Nephron (organoid): Measurements from ENCODE around the gene CHSY3.
A peak's percentile ranks its signal among the peaks of the same experiment; 100 is the strongest.

Source experiments
- H3K27ac Mint-ChIP-seq, 3 experiments: 2 replicates each; pipeline ENCODE4 v1.8.0; 2020; ENCODE audit warnings: mixed read lengths in 3 of 3, mild to moderate bottlenecking in 2 of 3, moderate library complexity in 1 of 3
- H3K27me3 Mint-ChIP-seq: 2 replicates; pipeline ENCODE4 v1.8.0; 2021; ENCODE audit warnings: low read depth, mild to moderate bottlenecking, moderate library complexity, mixed read lengths
- H3K36me3 Mint-ChIP-seq: 2 replicates; pipeline ENCODE4 v1.8.0; 2020; ENCODE audit warnings: low read depth, mixed read lengths
- H3K4me1 Mint-ChIP-seq: 2 replicates; pipeline ENCODE4 v1.8.0; 2020; ENCODE audit warnings: mixed read lengths
- H3K4me3 Mint-ChIP-seq, 3 experiments: 2 replicates each; pipeline ENCODE4 v1.8.0; 2020; ENCODE audit warnings: mild to moderate bottlenecking in 3 of 3, mixed read lengths in 3 of 3, moderate library complexity in 2 of 3
- H3K9me3 Mint-ChIP-seq: 2 replicates; pipeline ENCODE4 v1.8.0; 2020; ENCODE audit warnings: mixed read lengths
- TF ChIP-seq, protein P1 (sequence below), 3 experiments: fragments of 200-600 bp; sonication (generic); IDR thresholded peaks; one replicate each; pipeline ENCODE4 v1.5.0; 2021; ENCODE audit warnings: antibody characterized with exemption in 3 of 3; ENCODE audit not compliant: unreplicated experiment in 3 of 3

CHSY3 gene

DNA sequence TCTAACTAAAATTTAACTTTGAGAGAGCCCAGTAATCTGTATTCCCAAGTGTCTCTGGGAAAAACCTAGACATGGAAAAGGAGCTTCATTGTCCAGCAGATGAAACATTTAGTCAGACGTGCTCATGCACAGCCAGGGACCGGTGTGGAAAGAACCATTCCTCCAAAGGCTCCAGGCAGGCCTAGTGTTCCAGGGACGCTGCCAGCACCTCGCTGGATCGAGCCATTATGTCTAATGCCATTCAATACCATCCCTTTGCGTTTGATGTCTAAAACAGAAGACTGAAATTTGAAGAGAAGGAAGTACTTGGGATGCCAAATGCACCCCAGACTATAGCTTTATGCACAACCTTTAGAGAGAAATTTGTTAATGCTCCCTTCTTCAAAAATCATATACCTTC, 1.4 kb upstream of the CHSY3 start:
- Mint-ChIP-seq H3K4me1 (peaks cover 14% of the 10 kb centered on the region), H3K27me3 (peaks cover 23% of the 10 kb centered on the region), H3K36me3 (no peaks in the 10 kb centered on the region), H3K9me3 (no peaks in the 10 kb centered on the region), H3K27ac (no peak overlapping the region), H3K4me3 (peak overlapping the region; percentile 87 to 92 (median 88))
- TF ChIP-seq, protein P1, sequence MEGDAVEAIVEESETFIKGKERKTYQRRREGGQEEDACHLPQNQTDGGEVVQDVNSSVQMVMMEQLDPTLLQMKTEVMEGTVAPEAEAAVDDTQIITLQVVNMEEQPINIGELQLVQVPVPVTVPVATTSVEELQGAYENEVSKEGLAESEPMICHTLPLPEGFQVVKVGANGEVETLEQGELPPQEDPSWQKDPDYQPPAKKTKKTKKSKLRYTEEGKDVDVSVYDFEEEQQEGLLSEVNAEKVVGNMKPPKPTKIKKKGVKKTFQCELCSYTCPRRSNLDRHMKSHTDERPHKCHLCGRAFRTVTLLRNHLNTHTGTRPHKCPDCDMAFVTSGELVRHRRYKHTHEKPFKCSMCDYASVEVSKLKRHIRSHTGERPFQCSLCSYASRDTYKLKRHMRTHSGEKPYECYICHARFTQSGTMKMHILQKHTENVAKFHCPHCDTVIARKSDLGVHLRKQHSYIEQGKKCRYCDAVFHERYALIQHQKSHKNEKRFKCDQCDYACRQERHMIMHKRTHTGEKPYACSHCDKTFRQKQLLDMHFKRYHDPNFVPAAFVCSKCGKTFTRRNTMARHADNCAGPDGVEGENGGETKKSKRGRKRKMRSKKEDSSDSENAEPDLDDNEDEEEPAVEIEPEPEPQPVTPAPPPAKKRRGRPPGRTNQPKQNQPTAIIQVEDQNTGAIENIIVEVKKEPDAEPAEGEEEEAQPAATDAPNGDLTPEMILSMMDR (IDR thresholded peaks at IDR 0.05; ENCODE audit: unreplicated experiment in 3 of 3) = no peak

DNA sequence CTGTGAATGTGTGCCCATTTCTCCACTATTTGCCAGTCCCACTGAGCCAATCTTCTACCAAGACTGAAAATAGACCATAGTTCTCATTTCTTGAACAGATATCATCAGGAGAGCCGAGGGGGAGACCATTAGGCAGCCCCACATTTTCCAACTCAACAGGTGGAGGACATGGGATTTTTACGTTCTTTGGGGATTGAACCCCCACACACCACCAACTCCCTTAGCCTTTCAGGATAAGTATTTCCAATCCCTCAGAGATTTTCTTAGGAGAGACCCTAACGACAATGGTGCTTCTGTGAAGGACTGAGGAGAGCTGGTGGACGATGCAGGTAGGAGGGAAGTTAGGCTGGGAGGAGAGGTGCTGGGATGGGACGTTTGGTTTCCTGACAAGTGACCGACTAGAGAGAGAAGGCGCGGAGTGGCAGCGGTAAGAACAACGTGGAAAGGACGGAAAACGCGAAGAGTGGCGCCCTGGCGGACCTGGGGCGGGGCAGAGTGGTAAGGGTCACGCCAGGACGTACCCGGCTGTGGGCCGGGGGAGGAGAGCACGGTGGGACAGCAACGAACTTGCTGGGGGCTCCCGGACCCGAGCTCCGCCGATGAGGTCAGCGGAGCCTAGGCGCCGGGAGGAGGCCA, 681 bp upstream of the CHSY3 start:
- peak overlapping the region; percentile 10 to 73 (median 27) for H3K27ac Mint-ChIP-seq
- H3K4me3 Mint-ChIP-seq = peak overlapping the region; percentile 87 to 92 (median 88)
- H3K36me3 Mint-ChIP-seq = no peaks in the 10 kb centered on the region
- H3K9me3 Mint-ChIP-seq = no peaks in the 10 kb centered on the region
- TF ChIP-seq, protein P1 (IDR thresholded peaks at IDR 0.05; ENCODE audit: unreplicated experiment in 3 of 3) = no peak
- peaks cover 14% of the 10 kb centered on the region for H3K4me1 Mint-ChIP-seq
- H3K27me3 Mint-ChIP-seq = peaks cover 29% of the 10 kb centered on the region

DNA sequence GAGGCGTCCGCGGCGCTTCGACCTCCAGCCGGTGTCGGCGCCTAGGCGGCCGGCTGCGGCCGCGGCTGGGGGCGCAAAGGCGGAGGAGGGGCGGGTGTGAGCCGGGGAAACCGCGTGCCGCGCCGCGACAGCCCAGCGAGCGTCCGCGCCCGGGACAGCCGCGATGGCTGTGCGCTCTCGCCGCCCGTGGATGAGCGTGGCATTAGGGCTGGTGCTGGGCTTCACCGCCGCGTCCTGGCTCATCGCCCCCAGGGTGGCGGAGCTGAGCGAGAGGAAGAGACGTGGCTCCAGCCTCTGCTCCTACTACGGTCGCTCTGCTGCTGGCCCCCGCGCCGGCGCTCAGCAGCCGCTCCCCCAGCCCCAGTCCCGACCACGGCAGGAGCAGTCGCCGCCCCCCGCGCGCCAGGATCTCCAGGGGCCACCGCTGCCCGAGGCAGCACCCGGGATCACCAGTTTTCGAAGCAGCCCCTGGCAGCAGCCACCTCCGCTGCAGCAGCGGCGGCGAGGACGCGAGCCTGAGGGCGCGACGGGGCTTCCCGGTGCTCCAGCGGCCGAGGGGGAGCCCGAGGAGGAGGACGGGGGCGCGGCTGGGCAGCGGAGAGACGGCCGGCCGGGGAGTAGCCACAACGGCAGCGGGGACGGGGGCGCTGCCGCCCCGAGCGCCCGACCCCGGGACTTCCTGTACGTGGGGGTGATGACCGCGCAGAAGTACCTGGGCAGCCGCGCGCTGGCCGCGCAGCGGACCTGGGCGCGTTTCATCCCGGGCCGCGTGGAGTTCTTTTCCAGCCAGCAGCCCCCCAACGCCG, 605 bp downstream of the CHSY3 start:
- TF ChIP-seq, protein P1 (IDR thresholded peaks at IDR 0.05; ENCODE audit: unreplicated experiment in 3 of 3) = peak in 1 of 3 experiments; percentile 8
- no peak overlapping the region for H3K27ac Mint-ChIP-seq
- H3K9me3 Mint-ChIP-seq = no peaks in the 10 kb centered on the region
- peak overlapping the region; percentile 92 to 95 (median 95) for H3K4me3 Mint-ChIP-seq
- H3K36me3 Mint-ChIP-seq = no peaks in the 10 kb centered on the region
- H3K27me3 Mint-ChIP-seq = peaks cover 29% of the 10 kb centered on the region
- peaks cover 14% of the 10 kb centered on the region for H3K4me1 Mint-ChIP-seq

DNA sequence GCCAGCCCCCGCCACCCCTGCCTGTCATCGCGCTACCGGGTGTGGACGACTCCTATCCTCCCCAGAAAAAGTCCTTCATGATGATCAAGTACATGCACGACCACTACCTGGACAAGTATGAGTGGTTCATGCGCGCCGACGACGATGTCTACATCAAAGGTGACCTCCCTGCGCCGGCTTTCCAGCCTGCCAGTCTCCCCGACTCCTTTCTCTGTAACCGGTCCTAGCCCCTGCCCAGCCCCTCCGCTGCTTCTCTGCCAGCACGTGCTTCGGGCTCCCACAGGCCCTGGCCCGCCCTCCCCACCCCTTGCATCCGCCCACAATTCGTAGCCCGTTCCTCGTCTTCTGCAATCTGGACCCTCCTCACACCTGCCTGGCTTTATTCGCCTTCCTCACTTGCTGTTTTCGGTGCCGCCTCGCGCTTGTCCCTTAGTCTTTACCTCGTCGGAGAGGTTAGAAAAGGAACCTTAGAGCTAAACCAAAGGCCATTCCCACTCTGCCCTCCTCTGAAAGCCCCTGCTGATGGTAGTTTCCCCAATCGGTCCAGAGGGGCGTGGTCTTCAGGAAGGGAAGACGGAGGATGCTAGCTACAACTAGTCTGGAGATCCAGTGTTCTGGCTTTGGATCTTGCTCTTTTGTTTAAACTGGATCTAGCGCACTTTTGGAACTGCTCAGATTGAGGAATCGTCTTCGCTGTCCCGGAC, 1.4 kb downstream of the CHSY3 start:
- TF ChIP-seq, protein P1 (IDR thresholded peaks at IDR 0.05; ENCODE audit: unreplicated experiment in 3 of 3) = no peak
- Mint-ChIP-seq H3K9me3 (no peaks in the 10 kb centered on the region), H3K27ac (peak overlapping the region; percentile 24 to 77 (median 52)), H3K36me3 (no peaks in the 10 kb centered on the region), H3K4me3 (peak overlapping the region; percentile 92 to 95 (median 95)), H3K27me3 (peaks cover 29% of the 10 kb centered on the region), H3K4me1 (peaks cover 14% of the 10 kb centered on the region)

DNA sequence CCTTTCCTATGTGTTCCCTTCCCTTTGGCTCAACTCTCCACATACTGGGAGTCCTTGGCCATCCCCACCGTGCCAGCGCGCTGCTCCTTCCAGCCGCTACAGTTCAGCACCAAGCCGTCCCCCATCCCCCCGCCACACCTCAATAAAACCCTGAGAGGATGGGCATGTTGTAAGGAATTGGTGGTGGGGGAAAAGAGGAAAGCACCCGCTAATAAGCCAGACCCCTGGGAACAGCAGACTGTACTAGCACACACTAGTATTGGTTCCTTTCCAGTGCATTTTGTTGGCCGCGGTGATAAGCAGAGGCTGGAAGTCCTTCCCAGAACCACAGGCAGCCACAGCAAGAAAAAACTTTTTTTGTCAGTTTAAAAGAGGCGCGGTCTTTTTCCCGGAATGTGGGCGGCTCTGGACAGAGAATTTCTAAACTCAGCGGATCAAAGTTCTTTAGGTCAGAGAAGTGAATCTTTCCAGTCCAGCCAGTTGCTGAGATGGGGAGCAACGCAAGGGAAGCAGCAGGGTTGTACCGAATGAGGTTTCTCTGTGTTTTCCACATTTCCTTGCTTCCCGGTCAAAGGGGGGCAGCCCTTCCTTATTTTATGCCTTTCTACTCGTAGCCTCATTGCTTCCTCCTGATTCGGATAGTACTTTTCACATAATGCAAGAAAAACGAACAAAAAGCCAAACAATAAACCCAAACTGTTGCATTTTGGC, 2.1 kb downstream of the CHSY3 start:
- Mint-ChIP-seq H3K9me3 (no peaks in the 10 kb centered on the region), H3K36me3 (no peaks in the 10 kb centered on the region), H3K4me3 (peak overlapping the region; percentile 92 to 95 (median 95)), H3K4me1 (peaks cover 14% of the 10 kb centered on the region), H3K27me3 (peaks cover 29% of the 10 kb centered on the region), H3K27ac (peak overlapping the region in 2 of 3 experiments; percentile 24 to 43)
- TF ChIP-seq, protein P1 (IDR thresholded peaks at IDR 0.05; ENCODE audit: unreplicated experiment in 3 of 3) = peak in 2 of 3 experiments; percentile 12 to 18
